HG03159 (cell line): ENCODE results near the gene IGIP.

Experiments
- ATAC-seq: cut with Tn5 transposase; IDR thresholded peaks from one replicate; pipeline ENCODE4 v1.9.1; 2021; ENCODE audit warnings: mild to moderate bottlenecking, moderate library complexity; ENCODE audit not compliant: unreplicated experiment

Gene IGIP

DNA sequence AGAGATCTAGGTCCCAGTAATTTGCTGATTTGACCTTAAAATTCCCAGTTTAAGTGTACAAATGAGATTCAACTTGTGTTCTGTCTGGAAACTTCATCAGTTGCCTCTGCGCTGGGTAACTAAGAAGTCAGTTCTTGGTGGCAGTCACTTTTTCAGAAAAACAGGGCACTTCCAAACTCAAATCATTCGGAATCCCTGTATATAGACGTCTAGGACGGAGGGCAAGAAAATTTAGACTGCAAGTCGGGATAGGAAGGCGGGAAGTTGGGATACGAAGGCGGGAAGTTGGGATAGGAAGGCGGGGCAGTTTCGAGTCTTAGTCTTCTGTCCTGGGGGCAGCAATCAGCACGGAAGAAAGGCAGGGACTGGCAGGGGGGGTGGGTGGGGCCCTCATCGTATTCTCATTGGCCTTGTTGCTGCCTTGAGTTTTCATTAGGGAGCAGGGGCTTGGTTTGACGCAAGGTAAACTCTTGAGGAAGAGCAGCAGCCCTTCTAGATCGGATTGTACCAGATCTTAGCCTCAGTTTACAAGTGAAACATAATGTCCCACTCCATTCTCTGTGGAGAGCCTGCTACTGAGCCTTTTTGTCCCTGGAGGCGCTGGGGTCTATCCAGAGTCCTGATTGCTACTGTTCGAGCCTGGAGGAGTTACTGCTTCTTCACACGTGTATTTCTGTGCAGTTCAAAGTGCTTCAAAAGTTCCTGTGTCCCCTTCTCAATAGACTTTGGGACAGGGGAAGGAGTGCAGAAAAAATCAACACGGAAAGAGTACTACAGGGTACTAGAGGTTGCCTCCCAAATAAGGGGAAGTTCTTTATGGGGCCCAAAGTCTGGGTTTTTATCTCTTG is 14.5 kb upstream of the IGIP start:
- ATAC-seq: no peak

DNA sequence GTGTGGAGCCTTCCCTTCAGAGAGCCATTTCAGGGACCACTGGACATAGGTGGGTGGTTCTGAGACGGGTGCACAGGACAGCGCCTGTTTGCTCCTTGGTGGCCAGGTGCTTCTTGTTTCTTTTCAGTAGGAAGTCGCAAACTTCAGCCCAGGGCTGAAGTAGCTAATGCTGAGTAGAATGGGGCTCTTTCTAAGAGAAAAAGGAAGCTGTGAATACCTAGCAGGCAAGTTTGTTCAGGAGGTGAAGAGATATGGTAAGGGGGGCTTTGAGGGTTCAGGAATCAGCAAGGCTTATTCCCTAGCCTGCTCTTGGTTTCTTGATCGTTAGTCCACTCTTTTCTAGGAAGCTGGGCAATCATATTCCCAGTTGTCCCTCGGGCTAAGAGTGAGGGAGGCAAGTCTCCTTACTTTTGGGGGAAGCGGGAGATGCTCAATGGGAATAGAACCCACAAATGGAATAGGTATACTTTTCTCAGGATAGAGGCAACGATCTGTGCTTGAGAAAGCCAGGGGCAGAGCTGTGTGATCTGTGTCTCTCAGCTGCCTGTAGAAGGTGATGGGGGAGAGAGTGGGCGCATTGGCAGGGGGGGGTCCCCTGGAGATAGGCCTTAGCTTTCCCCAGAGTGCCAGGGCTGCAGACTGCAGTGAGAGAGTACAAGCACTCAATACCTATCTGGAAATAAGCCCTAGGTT is 13.7 kb upstream of the IGIP start:
- ATAC-seq: no peak

DNA sequence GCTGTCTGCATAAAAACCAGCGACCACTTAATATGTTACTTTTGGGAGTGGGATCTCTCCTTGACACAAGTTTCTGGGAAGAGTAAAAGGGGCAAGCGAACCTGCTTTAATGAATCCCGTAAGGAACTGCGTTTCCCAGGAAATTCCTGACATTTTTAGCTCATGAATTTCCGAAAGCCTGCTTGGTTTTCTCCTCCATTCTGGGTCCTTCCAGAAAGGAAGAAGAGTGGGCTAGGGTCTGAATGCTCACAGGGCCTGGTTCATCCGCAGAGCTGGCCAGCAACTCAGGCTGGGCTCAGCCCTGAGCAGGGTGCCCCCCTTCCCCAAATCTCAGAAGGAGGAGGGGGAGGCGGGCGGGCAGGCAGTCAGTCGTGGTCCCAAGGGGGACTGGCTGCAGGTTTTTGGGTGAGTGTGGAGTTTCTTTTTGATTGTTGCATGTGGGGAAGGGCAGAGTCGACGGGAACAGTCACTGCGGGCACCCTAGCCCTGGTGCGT is 13.0 kb upstream of the IGIP start:
- ATAC-seq: no peak

DNA sequence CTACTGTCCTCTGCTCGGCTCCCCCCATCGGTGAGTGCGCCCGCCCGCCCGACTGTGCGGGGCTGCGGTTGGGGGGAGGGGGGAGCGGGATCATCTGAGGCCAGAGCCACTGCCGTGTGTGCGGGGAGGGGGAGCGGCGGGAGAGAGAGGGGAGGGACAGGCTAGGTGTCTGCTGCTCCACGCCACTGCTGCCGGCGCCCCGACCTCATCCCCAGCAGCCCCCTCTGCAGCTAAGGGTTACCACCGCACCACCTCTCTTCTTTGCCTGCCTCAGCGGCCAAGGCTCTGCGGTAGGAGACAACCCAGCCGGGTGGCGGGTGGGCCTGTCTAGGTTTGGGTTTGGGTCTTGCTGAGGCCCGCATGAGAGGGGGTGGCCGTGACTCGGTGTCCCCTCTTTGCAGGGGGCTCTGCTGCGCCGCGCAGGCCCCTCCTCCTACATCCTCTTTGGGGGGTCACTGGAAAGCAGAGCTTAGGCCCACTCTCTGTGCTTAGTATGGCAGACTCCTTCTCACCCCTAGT is 12.5 kb upstream of the IGIP start:
- no peak for ATAC-seq

DNA sequence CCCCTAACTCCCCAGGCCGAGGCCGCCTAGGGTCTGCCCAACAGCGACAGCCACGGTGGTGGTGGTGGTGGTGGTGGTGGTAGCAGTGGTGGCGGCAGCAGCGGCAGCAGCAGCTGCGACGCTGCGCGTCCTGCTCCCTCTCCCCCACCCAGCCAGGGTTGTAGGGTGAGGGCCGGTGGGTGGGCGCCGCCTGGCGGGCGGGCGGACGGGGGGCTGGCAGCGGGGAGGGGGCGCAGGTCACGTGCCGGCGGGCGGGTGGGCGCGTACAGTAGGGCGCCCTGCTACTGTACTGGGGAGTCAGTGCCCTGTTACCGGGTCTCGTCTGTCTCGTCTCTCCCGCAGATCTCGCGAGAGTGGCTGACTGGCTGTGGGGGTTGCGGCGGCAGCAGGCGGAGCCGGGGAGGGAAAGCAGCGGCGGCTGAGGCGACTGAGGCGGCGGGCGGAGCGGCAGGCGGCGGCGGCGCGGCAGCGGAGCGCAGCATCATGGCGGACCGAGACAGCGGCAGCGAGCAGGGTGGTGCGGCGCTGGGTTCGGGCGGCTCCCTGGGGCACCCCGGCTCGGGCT is 12.0 kb upstream of the IGIP start, which contains the start of gene PURA:
Gene PURA (plus strand): TSS at position 411 of the 565 bp plus-strand sequence. CDS start 73 bp downstream, at position 484.
- peak; percentile 89 for ATAC-seq

DNA sequence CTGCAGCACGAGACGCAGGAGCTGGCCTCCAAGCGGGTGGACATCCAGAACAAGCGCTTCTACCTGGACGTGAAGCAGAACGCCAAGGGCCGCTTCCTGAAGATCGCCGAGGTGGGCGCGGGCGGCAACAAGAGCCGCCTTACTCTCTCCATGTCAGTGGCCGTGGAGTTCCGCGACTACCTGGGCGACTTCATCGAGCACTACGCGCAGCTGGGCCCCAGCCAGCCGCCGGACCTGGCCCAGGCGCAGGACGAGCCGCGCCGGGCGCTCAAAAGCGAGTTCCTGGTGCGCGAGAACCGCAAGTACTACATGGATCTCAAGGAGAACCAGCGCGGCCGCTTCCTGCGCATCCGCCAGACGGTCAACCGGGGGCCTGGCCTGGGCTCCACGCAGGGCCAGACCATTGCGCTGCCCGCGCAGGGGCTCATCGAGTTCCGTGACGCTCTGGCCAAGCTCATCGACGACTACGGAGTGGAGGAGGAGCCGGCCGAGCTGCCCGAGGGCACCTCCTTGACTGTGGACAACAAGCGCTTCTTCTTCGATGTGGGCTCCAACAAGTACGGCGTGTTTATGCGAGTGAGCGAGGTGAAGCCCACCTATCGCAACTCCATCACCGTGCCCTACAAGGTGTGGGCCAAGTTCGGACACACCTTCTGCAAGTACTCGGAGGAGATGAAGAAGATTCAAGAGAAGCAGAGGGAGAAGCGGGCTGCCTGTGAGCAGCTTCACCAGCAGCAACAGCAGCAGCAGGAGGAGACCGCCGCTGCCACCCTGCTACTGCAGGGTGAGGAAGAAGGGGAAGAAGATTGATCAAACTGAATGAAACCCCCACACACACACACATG is 11.2 kb upstream of the IGIP start:
- ATAC-seq: peak; percentile 30

DNA sequence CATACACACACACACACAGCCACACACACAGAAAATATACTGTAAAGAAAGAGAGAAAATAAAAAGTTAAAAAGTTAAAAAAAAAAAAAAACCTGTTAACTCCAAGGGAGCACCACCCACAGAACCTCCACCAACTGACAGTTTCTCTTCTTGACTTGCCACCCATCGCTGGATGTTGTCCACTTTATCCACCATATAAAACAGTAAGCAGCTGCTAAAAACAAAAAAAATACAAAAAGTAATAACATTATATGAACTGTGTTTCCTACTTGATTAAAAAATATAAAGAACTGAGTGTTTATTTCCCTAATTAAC is 10.6 kb upstream of the IGIP start:
- no peak for ATAC-seq

DNA sequence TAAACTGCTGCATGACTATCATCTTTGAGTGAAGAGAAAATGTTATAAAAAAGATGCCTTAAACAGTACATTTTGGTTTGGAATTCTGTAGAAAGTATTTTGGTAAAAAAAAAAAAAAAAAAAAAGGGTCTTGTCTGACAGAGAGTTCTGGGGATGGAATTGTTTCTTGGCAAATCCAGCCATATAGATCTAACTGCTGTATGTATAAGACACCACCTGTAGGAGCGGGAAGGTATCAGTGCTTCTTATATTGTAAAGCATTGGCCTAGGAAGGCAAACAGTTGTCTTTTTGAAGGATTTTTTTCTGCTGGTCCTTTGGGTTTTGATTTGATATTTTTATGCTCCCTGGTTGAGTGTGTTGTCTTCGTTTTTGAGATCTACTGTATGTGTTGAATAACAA is 9.0 kb upstream of the IGIP start:
- ATAC-seq: no peak

DNA sequence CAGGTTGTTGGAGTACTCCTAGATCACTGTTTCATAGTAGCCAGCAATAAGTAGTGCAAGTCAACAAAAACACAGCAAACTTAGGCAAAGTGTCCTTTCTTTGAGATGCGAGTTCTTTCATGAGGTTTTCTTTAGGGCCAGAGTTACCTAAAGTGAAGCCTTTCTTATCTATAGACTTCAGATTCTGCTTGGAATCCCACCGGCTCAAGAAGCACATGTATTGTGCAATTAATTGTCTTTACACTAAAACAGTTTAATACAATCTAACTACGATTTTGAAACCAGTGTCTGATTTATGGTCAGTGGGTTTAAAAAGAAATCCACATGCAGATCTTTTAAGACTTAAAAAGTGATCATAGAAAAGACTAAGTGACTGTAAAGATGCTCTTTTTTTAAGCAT is 8.2 kb upstream of the IGIP start:
- ATAC-seq: no peak

DNA sequence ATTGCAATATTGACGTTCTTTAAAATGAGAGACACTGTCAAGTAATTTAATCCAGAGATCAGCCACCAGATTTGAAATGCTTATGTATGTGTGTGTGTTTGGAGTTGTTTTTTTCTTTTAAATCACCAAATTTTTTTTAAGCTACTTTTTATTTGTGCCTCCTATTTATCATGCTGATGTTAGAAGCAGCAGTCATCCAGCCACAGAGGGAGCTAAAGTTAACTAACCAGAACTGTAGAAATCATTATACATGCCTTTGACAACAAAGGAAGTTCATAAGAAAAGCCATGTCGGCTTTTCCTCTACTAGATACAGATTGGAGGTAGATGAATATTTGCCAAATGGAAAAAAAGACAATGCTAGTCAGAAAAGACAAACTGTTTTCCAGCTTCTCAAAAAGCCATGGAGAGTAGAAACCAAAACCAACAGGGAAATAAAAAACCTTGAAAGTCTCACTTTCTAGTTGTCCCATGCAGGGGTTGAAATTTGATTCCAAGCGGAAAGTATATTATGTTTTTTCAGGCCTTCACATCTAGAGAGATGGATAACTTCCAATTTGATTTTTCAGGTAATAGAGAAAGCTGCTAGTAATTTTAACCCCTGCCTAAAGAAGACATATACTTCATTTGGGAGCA is 7.3 kb upstream of the IGIP start:
- ATAC-seq: no peak

DNA sequence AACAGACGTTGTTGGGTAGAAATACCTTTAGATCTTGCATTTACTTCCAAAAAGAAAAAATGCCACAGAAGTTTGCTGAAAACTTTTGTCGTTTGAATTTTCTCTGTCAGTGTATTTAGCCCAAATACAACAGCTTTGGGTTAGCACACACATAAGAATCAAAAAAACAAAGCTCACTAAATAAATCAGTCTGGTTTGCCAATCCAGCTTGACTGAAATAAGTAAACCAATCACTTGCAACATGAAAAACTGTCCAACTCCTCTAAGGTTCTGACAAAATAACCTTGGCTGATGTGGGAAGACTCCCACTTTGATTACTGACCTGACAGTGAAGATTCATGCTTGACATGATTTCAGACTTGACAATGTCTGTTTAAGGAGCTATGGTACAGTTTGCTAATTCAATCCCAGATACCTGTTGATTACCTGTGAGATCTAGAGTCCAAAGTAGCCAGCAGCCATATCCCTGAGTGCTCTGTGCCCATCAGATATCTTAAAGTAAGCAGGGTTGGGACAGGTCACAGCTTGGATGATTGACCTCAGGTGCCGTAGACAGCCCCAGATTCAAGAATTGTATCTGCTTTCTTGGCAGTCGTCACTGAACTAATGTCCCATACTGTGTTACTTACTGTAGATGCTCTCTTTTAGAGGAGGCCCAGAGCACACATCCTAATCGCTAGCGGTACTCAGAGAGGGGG is 727 bp downstream of the IGIP start:
- ATAC-seq: no peak

DNA sequence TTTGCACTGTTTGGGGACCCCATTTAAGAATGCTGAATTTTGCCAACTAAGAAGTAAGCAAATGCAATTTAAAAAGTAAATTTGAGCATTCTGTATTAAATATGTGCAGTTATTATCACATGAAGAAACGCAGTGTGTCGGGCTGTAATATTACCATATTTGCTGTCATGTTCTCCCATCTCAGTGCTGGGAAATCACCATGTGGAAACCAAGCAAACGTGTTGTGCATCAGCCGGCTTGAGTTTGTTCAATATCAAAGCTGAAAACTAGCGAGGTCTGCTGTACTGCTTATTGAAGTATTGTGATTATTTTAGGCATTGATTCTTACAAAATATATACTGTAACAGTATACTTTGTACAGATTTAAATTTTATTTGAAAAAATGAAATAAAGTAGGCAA is 2.6 kb downstream of the IGIP start:
- no peak for ATAC-seq

DNA sequence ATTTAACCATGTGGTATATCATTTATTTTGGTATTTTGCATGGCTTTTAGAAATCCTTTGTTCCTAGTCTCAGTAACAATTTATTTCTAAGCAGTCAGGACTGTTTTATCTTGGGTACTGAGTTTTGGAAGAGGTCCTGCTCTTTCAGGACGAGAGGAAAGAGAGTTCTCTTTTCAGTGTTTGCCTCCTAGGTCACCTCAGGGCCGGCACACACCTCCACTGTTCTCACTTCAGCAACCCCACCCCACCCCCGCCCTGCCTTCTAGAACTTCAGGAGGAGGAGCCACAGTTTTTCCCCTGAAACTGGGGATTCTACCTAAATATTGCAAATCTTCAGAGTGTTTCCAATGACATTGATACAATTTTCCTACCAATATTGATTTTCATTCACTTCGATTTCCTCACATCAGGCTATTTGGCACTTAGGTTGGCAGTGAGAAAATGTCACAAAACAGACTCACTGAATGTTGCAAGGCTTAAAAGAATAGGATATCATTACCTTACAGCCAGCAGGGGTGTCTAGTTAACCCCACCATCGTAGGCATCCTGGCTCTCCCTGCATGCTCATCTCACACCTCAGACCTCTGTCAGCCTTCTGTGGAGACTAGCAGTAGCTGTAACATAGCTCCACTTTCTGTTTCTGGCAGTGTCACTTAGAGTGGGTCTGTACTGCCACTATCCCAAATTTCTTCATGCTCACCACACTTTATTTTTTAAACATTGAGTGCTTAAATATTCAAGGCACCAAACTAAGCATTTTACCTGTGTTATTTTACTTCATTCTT is 5.4 kb downstream of the IGIP start:
- no peak for ATAC-seq

DNA sequence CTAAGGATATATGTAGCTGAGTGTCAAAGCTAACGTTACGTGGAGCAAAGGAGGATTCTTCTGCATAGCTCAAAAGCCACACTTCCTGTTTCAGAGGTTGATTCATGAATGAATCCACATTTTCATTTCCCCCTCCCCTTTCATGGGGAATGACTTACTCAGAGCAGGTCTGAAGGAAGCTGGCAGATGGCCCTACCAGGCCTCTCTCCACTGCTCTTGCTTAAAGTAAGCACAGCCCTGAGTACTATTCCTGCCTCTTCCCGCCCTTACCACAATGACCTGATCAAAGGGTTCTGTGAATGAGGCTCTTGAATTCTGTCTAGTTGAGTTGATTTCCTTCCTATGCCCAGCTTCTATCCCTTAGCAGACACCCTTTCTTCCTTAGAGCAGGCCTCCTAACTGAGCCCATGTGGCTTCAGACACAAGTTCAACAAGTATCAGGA is 6.3 kb downstream of the IGIP start:
- no peak for ATAC-seq

DNA sequence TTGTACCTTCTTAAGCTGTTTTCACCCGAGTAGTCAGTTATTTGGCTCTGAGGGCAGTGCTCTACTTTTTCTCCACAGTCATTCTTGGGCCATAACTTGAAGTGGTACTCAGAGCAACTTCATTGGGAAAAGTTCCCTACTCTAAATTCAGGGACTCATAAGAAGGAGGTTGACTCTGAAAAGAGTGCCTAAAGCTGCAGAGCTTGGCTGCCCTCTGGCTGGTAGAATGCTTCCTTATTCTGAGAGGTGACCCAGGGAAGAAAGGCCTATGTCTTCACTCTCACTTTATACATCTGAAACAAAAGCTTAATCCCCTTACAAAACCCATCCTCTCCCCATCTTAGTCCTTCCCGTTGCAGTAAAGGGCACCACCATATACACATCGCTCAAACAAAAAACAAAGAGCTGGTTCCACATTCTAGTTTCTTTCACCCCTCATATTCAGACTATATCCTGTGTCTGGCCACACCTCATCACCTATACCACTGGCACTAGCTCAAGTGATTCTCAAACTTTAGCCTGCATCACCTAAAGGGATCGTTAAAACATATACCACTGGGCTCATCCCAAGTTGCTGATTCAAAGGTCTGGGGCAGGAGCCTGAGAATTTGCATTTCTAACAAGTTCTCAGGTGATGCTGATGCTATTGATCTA is 7.9 kb downstream of the IGIP start:
- no peak for ATAC-seq

DNA sequence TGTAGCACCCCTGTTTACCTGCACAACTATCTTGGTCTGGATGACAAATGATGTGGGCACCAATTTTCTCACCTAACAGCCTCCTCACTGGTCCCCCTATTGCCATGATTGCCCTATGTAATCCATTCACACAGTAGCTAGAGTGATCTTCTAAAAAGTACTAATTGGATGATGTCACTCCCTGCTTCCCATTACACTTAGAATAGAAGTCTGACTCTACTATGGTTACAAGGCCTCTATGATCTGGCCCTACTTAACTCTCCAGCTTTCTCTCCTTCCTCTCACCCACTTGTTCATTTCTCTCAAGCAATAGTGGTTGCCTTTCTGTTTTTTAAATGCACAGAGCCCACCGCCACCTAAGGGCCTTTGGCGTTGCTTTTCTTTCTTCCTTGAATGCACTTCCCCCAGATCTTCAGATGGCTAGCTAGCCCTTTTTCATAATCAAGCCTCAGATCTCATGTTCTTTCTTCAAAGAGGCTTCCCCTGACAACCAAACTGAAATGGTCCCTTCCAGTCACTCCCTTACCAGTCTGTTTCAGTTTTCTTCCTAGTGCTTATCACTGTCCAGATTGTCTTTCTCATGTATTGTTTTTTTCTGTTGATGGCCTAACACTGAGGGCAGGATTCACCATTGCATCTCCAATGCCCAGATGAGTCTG is 8.7 kb downstream of the IGIP start:
- ATAC-seq: no peak

DNA sequence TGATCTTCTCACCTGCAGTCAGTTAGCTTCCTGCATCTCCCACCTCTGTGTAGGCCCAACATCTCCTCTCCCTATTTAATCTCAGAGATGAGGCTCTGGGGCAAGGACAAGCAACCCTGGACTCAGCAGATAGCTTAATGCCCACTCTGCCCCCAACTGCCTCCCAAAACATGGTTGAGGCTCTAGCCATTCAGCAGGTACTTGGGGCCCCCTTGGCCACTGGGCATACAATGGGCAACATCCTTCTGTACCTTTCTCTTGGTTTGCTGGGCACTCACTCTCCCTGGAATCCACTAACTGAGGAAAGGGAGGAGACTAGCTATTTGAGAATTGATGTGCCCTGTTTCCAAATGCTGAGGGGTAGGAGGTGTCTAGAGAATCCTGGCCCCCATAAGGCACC is 9.4 kb downstream of the IGIP start:
- ATAC-seq: no peak

DNA sequence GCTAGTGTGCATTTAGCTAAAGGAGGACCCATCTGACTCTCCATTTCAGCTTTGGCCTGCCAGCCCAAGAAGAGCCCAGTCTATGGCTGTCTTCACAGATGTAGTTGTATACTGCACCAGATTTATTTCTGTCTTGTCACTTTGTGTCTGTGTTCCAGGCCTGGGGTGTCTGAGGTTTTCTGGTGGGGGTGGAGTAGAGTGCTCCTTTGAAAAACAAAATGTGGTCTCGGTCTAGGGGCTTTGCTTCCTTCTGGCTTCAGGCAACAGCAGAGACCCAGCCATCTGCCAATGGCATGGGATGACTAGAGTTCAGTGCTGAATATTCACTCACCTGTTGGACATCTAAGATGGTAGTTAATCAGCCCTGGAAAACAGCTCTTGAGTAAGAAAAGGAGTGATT is 10.9 kb downstream of the IGIP start:
- ATAC-seq: no peak
